GM12878 (cell line): ENCODE data around the gene BMP2K. TPM values are rescaled to one million over a fixed set of nuclear protein-coding genes. Genes with fewer than 3 reads are reported as not detected.
A peak's percentile ranks its signal among the peaks of the same experiment; 100 is the strongest.

Experiments used
- ATAC-seq: fragments of 200-7000 bp; cut with Tn5 transposase; 3 replicates; pipeline ENCODE4 v1.9.1; 2020; ENCODE audit warnings: mild to moderate bottlenecking, moderate library complexity
- BruUV-seq: library from RNA; stranded (reverse); fragments of 400-500 nt; replicated peaks from 2 replicates; lab custom pipeline; 2021; lab: Mats Ljungman, UMichigan
- CTCF ChIA-PET: fragments of 300-600 bp; sonication (Branson Sonifier 250); formaldehyde crosslinking; extraction: SDS; loops from one replicate; lab custom pipeline; 2021; ENCODE audit warnings: inconsistent platforms; lab: Yijun Ruan, JAX
- POLR2A ChIA-PET: fragments of 350-600 bp; formaldehyde crosslinking; extraction: SDS; loops from one replicate; lab custom pipeline; 2021; ENCODE audit warnings: inconsistent platforms; lab: Charles Lee
- RAD21 ChIA-PET: fragments of 300-600 bp; sonication (Branson Sonifier 250); formaldehyde crosslinking; loops from one replicate; lab custom pipeline; 2023; ENCODE audit warnings: antibody characterized with exemption; ENCODE audit not compliant: unreplicated experiment; lab: Charles Lee
- SMC1A ChIA-PET: fragments of 300-600 bp; sonication (Branson Sonifier 250); formaldehyde crosslinking; loops from one replicate; lab custom pipeline; 2023; ENCODE audit not compliant: unreplicated experiment, uncharacterized antibody; lab: Charles Lee
- DNase-seq: peaks from one replicate; pipeline ENCODE4 v3.0.0-alpha.2; 2011; ENCODE audit warnings: low read depth, low spot score
- FAIRE-seq: peaks from 3 replicates; lab custom pipeline; 2011; peaks lifted over from hg19 to GRCh38; lab: Jason Lieb, UNC
- H2AFZ ChIP-seq: 2 replicates; pipeline ENCODE4 v1.6.0; 2011; ENCODE audit warnings: low read depth, low read length, control low read depth; ENCODE audit not compliant: control insufficient read depth
- H3K27ac ChIP-seq: 2 replicates; pipeline ENCODE4 v1.5.1; 2011; ENCODE audit warnings: control low read depth; ENCODE audit not compliant: control insufficient read depth, insufficient read depth
- H3K27me3 ChIP-seq, 2 experiments: replicated peaks in 1 of 2; 2 replicates each; pipeline versions ENCODE4 v1.6.0 to v1.6.1; 2011; ENCODE audit warnings: low read length in 1 of 2; ENCODE audit not compliant: control insufficient read depth in 2 of 2, insufficient read depth in 2 of 2
- H3K36me3 ChIP-seq, 2 experiments: 2 replicates each; pipeline ENCODE4 v1.5.1; 2011; ENCODE audit warnings: low read length in 1 of 2; ENCODE audit not compliant: control insufficient read depth in 2 of 2, insufficient read depth in 2 of 2
- H3K4me1 ChIP-seq: 2 replicates; pipeline ENCODE4 v1.6.1; 2011; ENCODE audit warnings: mild to moderate bottlenecking, low read length, moderate library complexity, mixed read lengths; ENCODE audit not compliant: control insufficient read depth, insufficient read depth
- H3K4me2 ChIP-seq: 2 replicates; pipeline ENCODE4 v1.6.0; 2011; ENCODE audit warnings: control low read depth; ENCODE audit not compliant: control insufficient read depth, insufficient read depth
- H3K4me3 ChIP-seq: fragments of 200-600 bp; sonication (generic); 2 replicates; pipeline ENCODE4 v1.5.1; 2016
- H3K79me2 ChIP-seq: 2 replicates; pipeline ENCODE4 v1.6.0; 2011; ENCODE audit warnings: low read length; ENCODE audit not compliant: control insufficient read depth, insufficient read depth
- H3K9ac ChIP-seq: 2 replicates; pipeline ENCODE4 v1.8.0; 2011; ENCODE audit warnings: low read length, control low read depth, mixed read lengths; ENCODE audit not compliant: control insufficient read depth, insufficient read depth
- H3K9me3 ChIP-seq: replicated peaks from 3 replicates; pipeline ENCODE4 v1.5.1; 2011; ENCODE audit warnings: mild to moderate bottlenecking, low read length; ENCODE audit not compliant: control insufficient read depth, insufficient read depth
- H4K20me1 ChIP-seq: 2 replicates; pipeline ENCODE4 v1.6.0; 2011; ENCODE audit not compliant: control insufficient read depth, insufficient read depth
- MTA2 ChIP-seq: fragments of 450-650 bp; IDR thresholded peaks from 2 replicates; pipeline ENCODE4 v1.6.1; 2016; ENCODE audit warnings: low read depth, mild to moderate bottlenecking, moderate library complexity
- NFYA ChIP-seq: IDR thresholded peaks from 2 replicates; pipeline ENCODE4 v1.6.1; 2011; ENCODE audit warnings: low read depth, mild to moderate bottlenecking, low read length, improper control_type of control experiment, borderline replicate concordance
- SPI1 ChIP-seq: IDR thresholded peaks from 2 replicates; pipeline ENCODE4 v1.6.1; 2011; ENCODE audit warnings: low read depth, mild to moderate bottlenecking, low read length, moderate library complexity, borderline replicate concordance; ENCODE audit not compliant: insufficient read depth
- WGBS: methylation state at CpG from one replicate; pipeline ENCODE4 v1.1.6; 2016; ENCODE audit warnings: low lambda C conversion rate; ENCODE audit not compliant: insufficient replicate concordance, insufficient coverage; ENCODE audit errors: missing lambda C conversion rate; 5-methylcytosine and 5-hydroxymethylcytosine counted together
- in situ Hi-C: fragments of 300-500 bp; cut with MboI; formaldehyde crosslinking; loops from 9 replicates; pipeline ENCODE4 v1.14.3; 2018; ENCODE audit warnings: mixed read lengths
- intact Hi-C: fragments of 100-400 bp; cut with micrococcal nuclease; formaldehyde crosslinking; loops from one replicate; pipeline ENCODE4 v1.14.2; 2022; ENCODE audit not compliant: unreplicated experiment
- polyA plus RNA-seq, 11 experiments: library from polyadenylated mRNA; depleted of rRNA in 4 of 11; unstranded in 6 of 11; stranded (reverse) in 5 of 11; fragments of >200 nt; fragmentation: Nextera tagmentation in 4 of 11; fragmentation: Illumina TruSeq in 1 of 11; extraction: Ambion mirVana in 4 of 11; extraction: Trizol in 1 of 11; gene quantifications; 1 replicate in 1 of 11; 2 replicates in 10 of 11; pipeline versions ENCODE4 v1.2.1 to v1.2.3, GENCODE V29; 2011 to 2016; ENCODE audit warnings: inconsistent platforms in 2 of 11, missing spikeins in 2 of 11, low read depth in 1 of 11
- total RNA-seq, 4 experiments: library from RNA; depleted of rRNA in 3 of 4; stranded (reverse); fragments of >200 nt in 3 of 4; fragmentation: Illumina TruSeq in 1 of 4; extraction: Trizol in 1 of 4; gene quantifications; 2 replicates each; pipeline versions ENCODE4 v1.2.1 to v1.2.3, GENCODE V29; 2013 to 2021
- TF ChIP-seq, protein P1 (sequence below): fragments of 150-350 bp; IDR thresholded peaks from 2 replicates; pipeline ENCODE4 v1.6.1; 2014; ENCODE audit warnings: mild to moderate bottlenecking, low read depth, low read length

The BMP2K gene
- total and polyA plus RNA-seq, 10 of the 15 experiments (the other 5 are each of a cell fraction or from before 2014, with no cell fraction given), result 3.3 to 84.6 (median 24.8) TPM

DNA sequence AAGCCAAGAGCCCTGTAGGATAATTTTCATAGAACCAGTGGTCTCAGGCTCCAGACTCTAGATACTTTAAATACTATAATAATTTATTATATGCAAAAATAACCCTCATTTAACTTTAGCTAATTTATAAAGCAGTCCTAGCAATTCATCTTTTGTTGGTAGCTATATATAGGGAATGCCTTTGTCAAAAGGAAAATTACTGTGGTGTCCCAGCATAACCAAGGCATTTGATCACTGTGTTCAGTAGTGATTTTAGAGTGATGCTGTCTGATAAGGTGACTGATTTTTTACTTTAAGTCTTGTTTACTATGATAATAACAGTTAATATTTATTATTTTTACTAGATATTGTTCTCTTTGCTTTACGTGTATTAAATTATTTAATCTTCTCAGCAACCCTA, 101.9 kb downstream of the BMP2K start:
- no peaks in the 10 kb centered on the region for H3K4me1 ChIP-seq
- FAIRE-seq (no peak), ATAC-seq (no peak), DNase-seq (no peak)
- ChIA-PET POLR2A (no interaction called here), CTCF (interaction anchor here (1.6 to 3.1 kb wide), 2 partner anchors 15 to 74 kb away, joined by 4 to 14 read pairs; no protein-coding TSS in a partner anchor), SMC1A (interaction anchor here (2.1 kb wide), 1 partner anchor 10 kb away, joined by 8 read pairs; no protein-coding TSS in a partner anchor), RAD21 (interaction anchor here (1.0 kb wide), 1 partner anchor 8 kb away, joined by 4 read pairs; no protein-coding TSS in a partner anchor)
- H3K27me3 ChIP-seq, result no peaks in the 10 kb centered on the region
- H3K4me3 ChIP-seq, result no peak overlapping the region
- H4K20me1 ChIP-seq, result no peaks in the 10 kb centered on the region
- H3K4me2 ChIP-seq, result no peak overlapping the region
- no peak overlapping the region for H3K9ac ChIP-seq
- no peaks in the 10 kb centered on the region for H3K9me3 ChIP-seq
- in situ Hi-C loops (no loop called here), intact Hi-C loops (no loop called here)
- H3K79me2 ChIP-seq, result no peaks in the 10 kb centered on the region
- no peak overlapping the region for H2AFZ ChIP-seq
- no peak overlapping the region for H3K27ac ChIP-seq
- H3K36me3 ChIP-seq, result peaks cover 1 to 7% of the 10 kb centered on the region in 2 experiments; a peak in 2 of 4 replicates
- TF ChIP-seq NFYA, result no peak
- no TSS peak for BruUV-seq
- 96% methylated on average over 1 of the region's 1 CpG for WGBS

DNA sequence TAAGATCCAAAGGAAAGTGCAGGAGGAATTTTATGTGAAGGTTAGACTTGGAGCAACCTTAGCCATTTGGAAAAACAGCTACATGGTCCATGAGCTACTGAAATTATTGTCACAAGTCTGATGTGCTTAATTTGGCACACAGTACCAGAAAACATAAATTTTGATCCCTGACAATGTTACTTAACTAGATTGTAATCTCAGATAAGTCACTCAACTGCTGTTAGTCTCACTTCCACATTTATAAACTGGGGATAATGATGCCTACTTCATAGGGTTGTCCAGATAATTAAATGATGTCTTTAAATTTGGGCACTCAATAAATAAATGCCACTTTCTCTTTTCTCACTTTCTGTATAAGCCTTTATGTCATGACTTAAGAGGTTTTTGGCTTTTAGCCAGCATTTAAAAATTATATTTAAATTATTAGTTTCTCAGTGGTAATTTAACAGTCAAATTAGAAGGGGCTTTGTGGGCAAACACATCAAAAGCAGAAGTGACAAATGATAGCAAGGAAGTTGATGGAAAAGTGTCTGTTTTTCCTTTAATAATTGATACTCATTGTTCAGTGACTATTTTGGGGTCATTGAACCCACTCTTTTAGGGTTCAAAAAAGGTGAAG, 104.8 kb downstream of the BMP2K start:
- intact Hi-C loops, result no loop called here
- no peaks in the 10 kb centered on the region for H3K27me3 ChIP-seq
- FAIRE-seq, result no peak
- no peaks in the 10 kb centered on the region for H3K9me3 ChIP-seq
- RAD21 ChIA-PET, result interaction anchor here (0.6 kb wide), 1 partner anchor 429 kb away, joined by 3 read pairs; no protein-coding TSS in a partner anchor
- no peak overlapping the region for H2AFZ ChIP-seq
- H4K20me1 ChIP-seq, result no peaks in the 10 kb centered on the region
- no peaks in the 10 kb centered on the region for H3K4me1 ChIP-seq
- POLR2A ChIA-PET, result no interaction called here
- H3K79me2 ChIP-seq, result no peaks in the 10 kb centered on the region
- peak; percentile 60 for ATAC-seq
- H3K27ac ChIP-seq, result no peak overlapping the region
- no peak for DNase-seq
- CTCF ChIA-PET, result interaction anchor here (1.0 to 1.4 kb wide), 2 partner anchors 11 to 269 kb away, joined by 3 to 4 read pairs; no protein-coding TSS in a partner anchor
- SMC1A ChIA-PET, result interaction anchor here (0.8 to 1.2 kb wide), 3 partner anchors 17 to 219 kb away, joined by 3 read pairs; no protein-coding TSS in a partner anchor
- in situ Hi-C loops, result no loop called here
- H3K4me2 ChIP-seq, result no peak overlapping the region
- H3K4me3 ChIP-seq, result no peak overlapping the region
- BruUV-seq, result no TSS peak
- no peak overlapping the region for H3K9ac ChIP-seq
- TF ChIP-seq, protein P1, sequence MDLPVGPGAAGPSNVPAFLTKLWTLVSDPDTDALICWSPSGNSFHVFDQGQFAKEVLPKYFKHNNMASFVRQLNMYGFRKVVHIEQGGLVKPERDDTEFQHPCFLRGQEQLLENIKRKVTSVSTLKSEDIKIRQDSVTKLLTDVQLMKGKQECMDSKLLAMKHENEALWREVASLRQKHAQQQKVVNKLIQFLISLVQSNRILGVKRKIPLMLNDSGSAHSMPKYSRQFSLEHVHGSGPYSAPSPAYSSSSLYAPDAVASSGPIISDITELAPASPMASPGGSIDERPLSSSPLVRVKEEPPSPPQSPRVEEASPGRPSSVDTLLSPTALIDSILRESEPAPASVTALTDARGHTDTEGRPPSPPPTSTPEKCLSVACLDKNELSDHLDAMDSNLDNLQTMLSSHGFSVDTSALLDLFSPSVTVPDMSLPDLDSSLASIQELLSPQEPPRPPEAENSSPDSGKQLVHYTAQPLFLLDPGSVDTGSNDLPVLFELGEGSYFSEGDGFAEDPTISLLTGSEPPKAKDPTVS, result no peak
- TF ChIP-seq SPI1 (peak; percentile 21; the same call in 1 of the 2 replicates), MTA2 (peak; percentile 46; the same call in 1 of the 2 replicates)
- TF ChIP-seq, all 136 proteins: peak for 2
- peaks cover 0 to 5% of the 10 kb centered on the region in 2 experiments; a peak in 2 of 4 replicates for H3K36me3 ChIP-seq
